Mucosa of stomach (tissue), 1 donor: ENCODE data around the gene ANTXR1.

Experiments used
- H3K27me3 ChIP-seq: one replicate; pipeline ENCODE4 v1.7.0; 2013; ENCODE audit warnings: mild to moderate bottlenecking, low read length; ENCODE audit not compliant: control insufficient read depth, insufficient read depth
- H3K36me3 ChIP-seq: one replicate; pipeline ENCODE4 v1.7.0; 2013; ENCODE audit warnings: low read length; ENCODE audit not compliant: control insufficient read depth, insufficient read depth
- H3K4me1 ChIP-seq: one replicate; pipeline ENCODE4 v1.7.0; 2013; ENCODE audit warnings: mild to moderate bottlenecking, low read length; ENCODE audit not compliant: control insufficient read depth, insufficient read depth
- H3K4me3 ChIP-seq: one replicate; pipeline ENCODE4 v1.7.0; 2013; ENCODE audit warnings: low read length
- H3K9ac ChIP-seq: one replicate; pipeline ENCODE4 v1.7.0; 2013; ENCODE audit warnings: mild to moderate bottlenecking, low read length, moderate library complexity
- H3K9me3 ChIP-seq: one replicate; pipeline ENCODE4 v1.7.0; 2013; ENCODE audit warnings: mild to moderate bottlenecking, low read length, moderate library complexity; ENCODE audit not compliant: control insufficient read depth
- donor health status: Pancreatic carcinoma.

ANTXR1 gene

DNA sequence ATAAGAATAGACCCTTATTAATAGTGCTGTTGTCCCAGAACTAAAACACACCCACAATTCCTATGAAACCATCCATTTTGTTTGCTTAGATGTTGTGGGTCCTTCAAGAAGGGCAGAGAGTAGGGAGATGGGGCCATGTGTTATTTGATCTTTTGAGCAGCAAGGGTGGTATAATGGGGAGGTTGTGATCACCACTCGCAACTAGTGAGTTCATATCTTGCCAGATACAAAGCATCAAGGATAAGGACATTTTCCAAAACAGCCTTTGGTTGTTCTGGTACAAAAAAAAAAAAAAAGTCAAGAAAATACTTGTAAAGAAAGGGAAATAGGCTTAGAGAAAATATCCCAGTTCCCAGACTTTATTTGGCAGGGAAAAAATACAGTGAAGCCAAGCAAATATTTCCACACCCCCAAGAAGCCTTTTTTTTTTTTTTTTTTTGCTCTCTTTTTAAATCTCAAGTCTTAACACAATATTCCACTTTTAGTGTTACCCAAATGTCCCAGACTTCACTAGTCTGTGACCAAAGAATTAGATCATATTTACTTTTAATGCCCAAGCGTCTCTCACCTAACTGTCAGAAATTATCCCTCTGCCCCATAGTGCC, 54.1 kb downstream of the ANTXR1 start:
- no peaks in the 10 kb centered on the region for H3K27me3 ChIP-seq

DNA sequence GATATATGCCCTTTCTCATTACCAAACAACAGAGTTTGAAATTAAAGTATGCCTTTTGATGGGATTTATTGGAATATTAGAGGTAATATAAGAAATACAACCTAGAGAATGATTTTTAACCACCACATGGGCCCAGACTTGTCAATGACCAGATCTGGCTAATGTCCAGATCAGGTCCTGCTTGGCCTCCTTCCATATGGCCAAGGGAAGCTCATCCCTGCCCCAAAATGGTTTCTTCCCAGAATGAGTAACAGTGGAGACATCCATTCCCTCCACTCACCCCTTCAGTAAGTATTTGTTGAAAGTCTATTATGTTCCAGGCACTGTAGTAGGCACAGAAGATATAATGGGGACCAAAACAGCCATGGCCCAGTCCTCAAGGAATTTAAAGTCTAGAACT, 54.9 kb downstream of the ANTXR1 start:
- Histone ChIP-seq H3K4me3 (no peak overlapping the region), H3K36me3 (no peaks in the 10 kb centered on the region), H3K9me3 (no peaks in the 10 kb centered on the region), H3K9ac (no peak overlapping the region), H3K4me1 (no peaks in the 10 kb centered on the region), H3K27me3 (no peaks in the 10 kb centered on the region)

More for the DNA sequence above, 54.1 kb downstream of the ANTXR1 start:
- Histone ChIP-seq H3K4me3 (no peak overlapping the region), H3K4me1 (peaks cover 6% of the 10 kb centered on the region), H3K9me3 (no peaks in the 10 kb centered on the region), H3K9ac (no peak overlapping the region), H3K36me3 (no peaks in the 10 kb centered on the region)

DNA sequence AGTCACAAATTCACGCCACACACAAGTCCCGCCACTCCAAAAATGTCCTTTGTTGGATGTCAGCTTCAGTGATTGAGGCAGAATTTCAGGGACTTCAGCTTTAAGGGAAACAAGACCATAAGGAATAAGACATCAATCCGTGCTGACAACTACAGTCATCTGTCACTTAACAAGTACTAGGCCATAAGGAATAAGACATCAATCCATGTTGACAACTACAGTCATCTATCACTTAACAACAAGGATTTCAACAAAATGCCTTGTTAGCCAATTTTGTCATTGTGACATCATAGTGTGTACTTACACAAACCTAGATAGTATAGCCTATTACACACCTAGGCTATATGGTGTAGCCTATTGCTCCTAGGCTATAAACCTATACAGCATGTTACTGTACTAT, 58.0 kb downstream of the ANTXR1 start:
- no peaks in the 10 kb centered on the region for H3K36me3 ChIP-seq
- no peaks in the 10 kb centered on the region for H3K27me3 ChIP-seq
- H3K4me1 ChIP-seq, result no peaks in the 10 kb centered on the region
- no peaks in the 10 kb centered on the region for H3K9me3 ChIP-seq
- no peak overlapping the region for H3K9ac ChIP-seq
- H3K4me3 ChIP-seq, result no peak overlapping the region

DNA sequence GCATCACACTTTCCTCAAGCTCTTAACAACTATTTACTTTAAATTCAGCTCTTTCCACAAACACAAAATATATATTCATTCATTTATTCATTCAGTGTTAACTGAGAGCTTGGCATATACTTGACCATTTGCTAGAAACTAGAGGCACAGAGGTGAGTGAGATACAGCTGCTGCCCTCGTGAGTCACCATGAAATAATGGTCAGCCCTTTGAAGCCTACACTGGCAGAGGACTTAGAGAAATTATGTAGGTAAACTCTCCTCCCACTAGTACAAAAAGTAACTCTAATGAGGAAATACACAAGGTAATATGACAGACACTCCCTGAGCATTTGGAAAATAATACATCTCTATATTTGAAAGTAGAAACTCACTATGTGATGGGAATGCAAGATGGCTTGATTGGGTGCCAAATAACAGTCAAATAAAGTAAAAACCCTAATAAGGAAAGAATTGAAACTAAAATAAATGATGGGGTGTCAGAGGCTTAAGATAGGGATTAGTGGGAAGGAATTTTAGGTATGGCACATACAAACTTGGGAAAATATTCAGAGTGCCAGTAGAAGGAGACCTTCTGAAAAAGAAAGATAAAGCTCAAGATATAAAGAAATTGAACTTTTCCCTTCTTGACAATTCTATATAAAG, 61.1 kb downstream of the ANTXR1 start:
- no peak overlapping the region for H3K4me3 ChIP-seq
- no peaks in the 10 kb centered on the region for H3K36me3 ChIP-seq
- H3K9me3 ChIP-seq, result no peaks in the 10 kb centered on the region
- H3K9ac ChIP-seq, result no peak overlapping the region
- no peaks in the 10 kb centered on the region for H3K27me3 ChIP-seq
- no peaks in the 10 kb centered on the region for H3K4me1 ChIP-seq

DNA sequence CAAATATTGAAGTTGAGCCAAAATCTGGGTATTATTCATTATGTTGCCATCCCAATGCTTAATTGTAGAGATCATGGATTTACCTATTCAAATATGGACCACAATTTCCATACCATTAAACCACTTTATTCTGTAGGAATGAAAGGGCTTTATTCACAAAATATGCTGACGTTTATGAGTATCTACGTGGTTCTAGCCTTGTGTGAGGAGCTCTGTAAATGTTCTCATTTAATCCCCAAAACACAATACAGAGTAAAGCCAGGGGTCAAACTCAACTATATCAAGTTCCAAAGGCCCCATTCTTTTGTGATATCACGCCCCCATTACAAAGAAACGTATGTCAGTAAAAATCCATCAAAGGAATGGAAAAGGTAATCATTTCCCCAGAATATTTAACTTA, 61.9 kb downstream of the ANTXR1 start:
- Histone ChIP-seq H3K4me1 (no peaks in the 10 kb centered on the region), H3K9ac (no peak overlapping the region), H3K4me3 (no peak overlapping the region), H3K36me3 (no peaks in the 10 kb centered on the region), H3K27me3 (no peaks in the 10 kb centered on the region), H3K9me3 (no peaks in the 10 kb centered on the region)

DNA sequence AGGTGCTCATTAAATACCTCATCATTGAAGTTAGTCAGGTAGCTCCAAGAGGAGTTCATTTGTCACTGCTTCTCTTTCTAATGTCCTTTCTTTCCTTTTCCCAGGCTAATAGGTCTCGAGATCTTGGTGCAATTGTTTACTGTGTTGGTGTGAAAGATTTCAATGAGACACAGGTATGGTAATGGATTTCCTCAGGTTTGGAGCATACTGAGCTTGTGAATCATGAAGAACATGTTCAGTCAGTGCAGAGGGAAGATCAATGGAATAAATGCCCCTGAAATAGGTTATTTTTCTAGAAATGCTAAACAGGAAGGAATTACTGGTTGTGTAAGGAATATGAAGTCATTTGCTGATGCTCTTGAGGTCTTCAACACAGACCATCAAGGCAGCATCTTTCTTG, 62.5 kb downstream of the ANTXR1 start:
- no peaks in the 10 kb centered on the region for H3K36me3 ChIP-seq
- H3K9me3 ChIP-seq, result no peaks in the 10 kb centered on the region
- H3K27me3 ChIP-seq, result no peaks in the 10 kb centered on the region
- no peaks in the 10 kb centered on the region for H3K4me1 ChIP-seq
- H3K4me3 ChIP-seq, result no peak overlapping the region
- no peak overlapping the region for H3K9ac ChIP-seq

DNA sequence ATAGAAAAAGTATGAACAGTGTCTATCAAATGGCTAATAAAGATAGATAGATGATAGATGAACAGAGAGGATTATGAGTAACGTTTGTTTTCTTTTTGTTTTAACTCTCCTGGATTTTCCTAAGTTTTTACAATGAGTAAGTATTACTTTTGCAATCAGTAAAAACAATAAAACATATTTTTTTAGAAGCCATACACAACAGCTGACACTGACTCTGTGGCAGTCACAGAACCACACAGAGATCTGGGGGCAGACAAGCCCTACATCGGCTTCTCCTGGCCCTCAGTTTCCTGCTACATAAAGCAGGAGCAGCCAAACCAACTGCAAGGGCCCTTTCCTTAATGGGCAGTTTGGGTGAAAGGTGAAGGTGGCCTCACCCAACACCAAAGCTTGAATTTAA, 63.6 kb downstream of the ANTXR1 start:
- Histone ChIP-seq H3K9ac (no peak overlapping the region), H3K27me3 (no peaks in the 10 kb centered on the region), H3K4me3 (no peak overlapping the region), H3K36me3 (no peaks in the 10 kb centered on the region), H3K4me1 (no peaks in the 10 kb centered on the region), H3K9me3 (no peaks in the 10 kb centered on the region)

DNA sequence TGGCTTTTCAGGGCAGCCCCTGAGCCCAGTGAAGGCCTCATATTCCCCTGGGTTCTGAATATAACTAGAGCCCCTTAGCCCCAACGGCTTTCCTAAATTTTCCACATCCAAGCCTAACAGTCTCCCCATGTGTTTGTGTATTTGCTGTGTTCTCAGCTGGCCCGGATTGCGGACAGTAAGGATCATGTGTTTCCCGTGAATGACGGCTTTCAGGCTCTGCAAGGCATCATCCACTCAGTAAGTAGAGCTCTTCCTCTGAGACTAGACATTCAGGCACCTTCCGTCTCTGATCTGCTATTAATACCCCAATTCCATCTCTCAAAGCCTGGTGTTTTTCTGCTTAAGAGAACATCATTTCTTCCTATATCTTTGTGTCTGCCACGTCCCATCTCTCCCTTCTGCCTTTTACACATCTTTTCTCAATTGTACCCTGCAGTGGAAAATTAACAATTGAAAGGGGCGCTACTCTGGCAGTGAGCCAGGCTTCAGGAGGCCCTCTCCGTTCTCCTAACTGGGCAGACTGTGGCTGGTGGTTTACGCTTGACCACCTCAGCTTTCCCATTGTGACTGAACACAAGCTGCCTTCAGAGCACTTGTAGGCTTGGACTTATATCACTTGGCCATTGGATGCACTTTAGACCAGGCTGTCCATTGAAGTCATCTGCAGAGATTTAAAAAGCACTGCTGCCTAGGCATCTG, 64.4 kb downstream of the ANTXR1 start:
- Histone ChIP-seq H3K9ac (no peak overlapping the region), H3K36me3 (no peaks in the 10 kb centered on the region), H3K4me1 (peaks cover 5% of the 10 kb centered on the region)

DNA sequence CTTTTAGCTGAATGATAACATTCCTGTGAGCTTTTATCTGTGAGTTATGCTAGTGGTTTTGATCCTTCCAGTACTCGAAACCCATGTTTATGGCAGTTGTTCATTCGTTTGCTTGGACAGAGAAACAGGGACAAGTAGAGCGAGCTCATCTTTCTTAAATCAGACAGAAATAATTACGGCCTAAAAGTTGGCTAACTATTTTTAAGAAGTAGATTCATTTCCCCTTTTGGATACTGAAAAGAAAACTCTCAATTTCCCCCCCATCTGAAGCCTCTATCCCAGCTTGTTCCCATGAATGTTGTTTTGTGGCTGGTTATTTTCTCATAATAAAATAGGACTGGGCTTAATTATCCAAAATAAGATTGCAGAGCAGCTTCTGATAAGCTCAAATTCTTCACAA, 67.1 kb downstream of the ANTXR1 start:
- peaks cover 15% of the 10 kb centered on the region for H3K4me1 ChIP-seq
- H3K9me3 ChIP-seq, result no peaks in the 10 kb centered on the region
- no peaks in the 10 kb centered on the region for H3K36me3 ChIP-seq
- no peak overlapping the region for H3K9ac ChIP-seq
- no peak overlapping the region for H3K4me3 ChIP-seq
- H3K27me3 ChIP-seq, result no peaks in the 10 kb centered on the region

More for the DNA sequence above, 64.4 kb downstream of the ANTXR1 start:
- Histone ChIP-seq H3K9me3 (no peaks in the 10 kb centered on the region), H3K27me3 (no peaks in the 10 kb centered on the region), H3K4me3 (no peak overlapping the region)

DNA sequence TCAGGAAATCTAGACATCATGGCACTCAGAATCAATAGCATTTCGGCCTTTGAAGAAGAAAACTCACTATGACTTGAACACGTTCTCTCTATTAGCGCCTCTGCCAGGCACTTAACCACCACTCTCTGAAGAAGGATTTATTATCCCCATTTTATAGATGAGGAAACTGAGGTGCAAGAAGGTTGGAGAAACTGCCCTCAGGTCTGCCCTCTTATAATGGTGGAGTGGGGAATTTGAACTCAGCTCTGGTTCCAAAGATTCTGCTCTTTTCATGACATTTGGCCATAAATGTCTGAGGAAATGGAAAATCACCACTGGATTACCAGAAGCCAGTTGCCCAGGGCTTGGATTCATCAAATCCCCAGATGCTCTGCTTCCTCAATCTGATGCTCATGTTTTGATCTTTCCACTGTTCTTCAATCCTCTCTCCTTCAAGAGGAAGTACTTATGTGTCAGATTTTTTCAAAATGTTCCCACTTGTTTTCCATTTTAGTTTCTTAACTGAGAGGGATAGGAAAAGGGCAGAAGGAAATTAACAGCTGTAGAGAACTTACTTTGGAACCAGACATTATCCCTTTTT, 68.1 kb downstream of the ANTXR1 start:
- Histone ChIP-seq H3K4me3 (no peak overlapping the region), H3K27me3 (no peaks in the 10 kb centered on the region), H3K9ac (no peak overlapping the region), H3K9me3 (no peaks in the 10 kb centered on the region), H3K36me3 (no peaks in the 10 kb centered on the region), H3K4me1 (peaks cover 15% of the 10 kb centered on the region)

DNA sequence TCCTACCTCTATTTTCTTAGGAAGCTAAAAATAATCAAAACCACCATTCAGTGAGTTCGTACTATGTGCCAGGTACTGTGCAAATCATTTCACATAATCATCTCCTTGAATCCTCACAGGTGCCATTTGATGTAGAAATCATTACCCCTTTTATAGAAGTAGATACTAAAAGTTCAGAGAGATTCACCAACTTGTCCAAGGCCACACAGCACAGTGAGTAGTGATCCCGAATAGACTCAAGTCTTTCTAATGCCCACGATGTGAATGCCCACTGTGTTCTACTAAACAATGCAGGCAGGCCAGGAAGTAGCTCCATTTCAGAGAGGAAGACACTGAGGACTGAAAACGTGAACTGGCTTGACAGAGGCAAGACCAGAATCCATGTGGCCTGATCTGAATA, 68.8 kb downstream of the ANTXR1 start:
- Histone ChIP-seq H3K36me3 (no peaks in the 10 kb centered on the region), H3K4me3 (no peak overlapping the region), H3K27me3 (no peaks in the 10 kb centered on the region), H3K9me3 (no peaks in the 10 kb centered on the region), H3K4me1 (peaks cover 15% of the 10 kb centered on the region), H3K9ac (no peak overlapping the region)

DNA sequence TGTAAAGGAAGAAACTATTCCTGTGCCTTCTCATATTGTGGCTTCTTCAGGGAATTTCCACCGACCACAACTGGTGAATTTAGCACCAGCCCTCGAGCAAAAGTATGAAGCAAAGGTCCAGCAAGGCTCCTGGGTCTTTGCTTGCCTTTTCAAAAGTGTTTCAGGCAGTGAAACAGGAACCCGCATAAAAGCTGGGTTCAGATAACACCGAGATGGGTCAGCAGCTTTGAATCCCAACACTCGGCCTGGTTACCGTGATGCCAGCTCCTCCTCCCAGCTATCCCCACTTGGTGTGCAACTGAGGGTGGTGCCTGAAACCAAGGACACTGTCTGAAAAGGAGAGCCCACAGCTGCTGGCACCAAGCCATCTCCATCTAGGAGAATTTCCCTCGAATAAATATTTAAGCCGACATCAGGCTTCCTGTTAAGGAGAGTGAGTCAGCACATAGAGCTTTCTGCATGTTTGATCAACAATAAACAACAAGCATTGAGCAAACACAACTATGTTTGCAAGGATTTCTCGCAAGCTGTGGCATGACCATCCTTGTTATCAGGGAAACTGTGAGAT, 69.5 kb downstream of the ANTXR1 start:
- Histone ChIP-seq H3K27me3 (no peaks in the 10 kb centered on the region), H3K9me3 (no peaks in the 10 kb centered on the region), H3K9ac (no peak overlapping the region), H3K4me3 (no peak overlapping the region), H3K36me3 (no peaks in the 10 kb centered on the region), H3K4me1 (peaks cover 15% of the 10 kb centered on the region)
